ENCODE measurements around the gene ENTPD6.

DNA sequence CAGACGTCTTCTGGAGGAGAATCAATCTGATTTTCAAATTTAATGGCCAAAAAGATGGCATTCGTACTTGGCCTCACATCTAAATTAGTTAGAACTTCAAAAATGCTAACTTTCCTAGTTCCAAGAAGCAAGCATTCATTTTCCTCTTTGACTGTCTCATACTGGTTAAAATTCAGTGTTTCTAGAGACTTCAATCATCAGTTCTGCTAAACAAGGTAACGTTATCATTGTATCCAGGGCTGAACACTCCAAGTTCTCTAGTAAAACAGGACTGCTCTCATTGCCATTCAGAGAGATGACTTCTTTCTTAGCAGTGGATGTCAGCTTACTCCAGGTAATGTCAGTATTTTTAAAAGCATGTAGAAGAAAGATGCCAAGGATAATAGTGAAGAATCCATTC lies 34.6 kb upstream of the ENTPD6 start:
- TF ChIP-seq POLR2A (IDR thresholded peaks at IDR 0.05; ENCODE audit: low read length) (no peak), GATA1 (IDR thresholded peaks at IDR 0.05; ENCODE audit: low read depth, low read length) (no peak)

Data from erythroblast (primary cell).